Vagina (tissue), 2 donors: ENCODE measurements around the gene BIN2. TPM values are rescaled to one million over a fixed set of nuclear protein-coding genes. Genes with fewer than 3 reads are reported as not detected.

Source experiments
- DNase-seq, 2 donors: peaks; one replicate each; pipeline ENCODE4 v3.0.0-alpha.2; 2017; ENCODE audit errors: extremely low spot score in 2 of 2
- H3K27ac ChIP-seq: fragments of 200-600 bp; sonication (generic); one replicate; pipeline ENCODE4 v1.5.1; 2019
- H3K27me3 ChIP-seq: fragments of 200-600 bp; sonication (generic); one replicate; pipeline ENCODE4 v1.5.1; 2019
- H3K36me3 ChIP-seq, 2 donors: fragments of 200-600 bp; sonication (generic); one replicate each; pipeline ENCODE4 v1.5.1; 2017 to 2019
- H3K4me1 ChIP-seq: fragments of 200-600 bp; sonication (generic); one replicate; pipeline ENCODE4 v1.5.1; 2019
- H3K4me3 ChIP-seq, 2 donors: fragments of 200-600 bp; sonication (generic); 1 replicate in 1 of 2; 2 replicates in 1 of 2; pipeline ENCODE4 v1.5.1; 2016 to 2019
- H3K9me3 ChIP-seq: fragments of 200-600 bp; sonication (generic); one replicate; pipeline ENCODE4 v1.5.1; 2019
- POLR2A ChIP-seq, 2 donors: fragments of 450-650 bp; IDR thresholded peaks; one replicate each; pipeline ENCODE4 v1.6.1; 2017; ENCODE audit warnings: antibody characterized with exemption in 2 of 2, mild to moderate bottlenecking in 2 of 2, moderate library complexity in 2 of 2
- POLR2AphosphoS5 ChIP-seq, 2 donors: sonication (generic); formaldehyde crosslinking; IDR thresholded peaks; one replicate each; pipeline ENCODE4 v1.9.0; 2017; ENCODE audit warnings: antibody characterized with exemption in 2 of 2, mild to moderate bottlenecking in 2 of 2, low read depth in 1 of 2; ENCODE audit not compliant: insufficient read depth in 1 of 2
- intact Hi-C: fragments of 100-400 bp; cut with DNase I; formaldehyde crosslinking; loops from one replicate; pipeline ENCODE4 v1.15.1; 2023
- total RNA-seq: library from RNA; depleted of rRNA; stranded (reverse); fragments of >200 nt; gene quantifications from one replicate; pipeline ENCODE4 v1.2.3, GENCODE V29; 2016
- TF ChIP-seq, protein P1 (sequence below), 3 experiments: fragments of 450-650 bp in 2 of 3; fragments of 200-600 bp in 1 of 3; sonication (generic) in 1 of 3; IDR thresholded peaks; one replicate each; pipeline ENCODE4 v1.5.1; 2017 to 2019; ENCODE audit warnings: antibody characterized with exemption in 3 of 3, mild to moderate bottlenecking in 2 of 3, moderate library complexity in 2 of 3

The BIN2 gene
- total RNA-seq, 1 donor from 2014 or later: 6.4 TPM

DNA sequence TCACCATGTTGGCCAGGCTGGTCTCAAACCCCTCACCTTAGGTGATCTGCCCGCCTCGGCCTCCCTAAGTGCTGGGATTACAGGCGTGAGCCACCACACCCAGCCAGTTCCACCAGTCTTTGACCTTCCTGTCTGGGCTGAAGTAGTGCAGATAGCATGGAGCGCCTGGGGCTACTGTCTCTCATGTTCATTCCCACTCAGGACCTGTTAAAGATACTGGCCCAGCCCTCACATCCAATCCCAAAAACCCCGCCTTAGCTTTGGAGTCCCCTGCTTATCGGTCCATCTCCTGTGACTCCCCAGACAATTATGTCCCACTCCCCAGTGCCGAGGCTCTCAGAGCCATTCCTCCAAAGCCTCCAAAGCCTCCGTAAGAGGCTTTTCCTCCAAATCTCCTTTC lies 34.5 kb upstream of the BIN2 start:
- no peak overlapping the region for H3K27ac ChIP-seq
- TF ChIP-seq, protein P1, sequence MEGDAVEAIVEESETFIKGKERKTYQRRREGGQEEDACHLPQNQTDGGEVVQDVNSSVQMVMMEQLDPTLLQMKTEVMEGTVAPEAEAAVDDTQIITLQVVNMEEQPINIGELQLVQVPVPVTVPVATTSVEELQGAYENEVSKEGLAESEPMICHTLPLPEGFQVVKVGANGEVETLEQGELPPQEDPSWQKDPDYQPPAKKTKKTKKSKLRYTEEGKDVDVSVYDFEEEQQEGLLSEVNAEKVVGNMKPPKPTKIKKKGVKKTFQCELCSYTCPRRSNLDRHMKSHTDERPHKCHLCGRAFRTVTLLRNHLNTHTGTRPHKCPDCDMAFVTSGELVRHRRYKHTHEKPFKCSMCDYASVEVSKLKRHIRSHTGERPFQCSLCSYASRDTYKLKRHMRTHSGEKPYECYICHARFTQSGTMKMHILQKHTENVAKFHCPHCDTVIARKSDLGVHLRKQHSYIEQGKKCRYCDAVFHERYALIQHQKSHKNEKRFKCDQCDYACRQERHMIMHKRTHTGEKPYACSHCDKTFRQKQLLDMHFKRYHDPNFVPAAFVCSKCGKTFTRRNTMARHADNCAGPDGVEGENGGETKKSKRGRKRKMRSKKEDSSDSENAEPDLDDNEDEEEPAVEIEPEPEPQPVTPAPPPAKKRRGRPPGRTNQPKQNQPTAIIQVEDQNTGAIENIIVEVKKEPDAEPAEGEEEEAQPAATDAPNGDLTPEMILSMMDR (IDR thresholded peaks at IDR 0.05): no peak
- no peak for TF ChIP-seq POLR2AphosphoS5 (IDR thresholded peaks at IDR 0.05; ENCODE audit: insufficient read depth in 1 of 2, low read depth in 1 of 2)
- no peak for TF ChIP-seq POLR2A (IDR thresholded peaks at IDR 0.05)
- H3K9me3 ChIP-seq: no peaks in the 10 kb centered on the region
- no peaks in the 10 kb centered on the region for H3K36me3 ChIP-seq
- no peaks in the 10 kb centered on the region for H3K27me3 ChIP-seq
- no peaks in the 10 kb centered on the region for H3K4me1 ChIP-seq
- intact Hi-C loops: no loop called here
- DNase-seq: no peak
- H3K4me3 ChIP-seq: no peak overlapping the region

DNA sequence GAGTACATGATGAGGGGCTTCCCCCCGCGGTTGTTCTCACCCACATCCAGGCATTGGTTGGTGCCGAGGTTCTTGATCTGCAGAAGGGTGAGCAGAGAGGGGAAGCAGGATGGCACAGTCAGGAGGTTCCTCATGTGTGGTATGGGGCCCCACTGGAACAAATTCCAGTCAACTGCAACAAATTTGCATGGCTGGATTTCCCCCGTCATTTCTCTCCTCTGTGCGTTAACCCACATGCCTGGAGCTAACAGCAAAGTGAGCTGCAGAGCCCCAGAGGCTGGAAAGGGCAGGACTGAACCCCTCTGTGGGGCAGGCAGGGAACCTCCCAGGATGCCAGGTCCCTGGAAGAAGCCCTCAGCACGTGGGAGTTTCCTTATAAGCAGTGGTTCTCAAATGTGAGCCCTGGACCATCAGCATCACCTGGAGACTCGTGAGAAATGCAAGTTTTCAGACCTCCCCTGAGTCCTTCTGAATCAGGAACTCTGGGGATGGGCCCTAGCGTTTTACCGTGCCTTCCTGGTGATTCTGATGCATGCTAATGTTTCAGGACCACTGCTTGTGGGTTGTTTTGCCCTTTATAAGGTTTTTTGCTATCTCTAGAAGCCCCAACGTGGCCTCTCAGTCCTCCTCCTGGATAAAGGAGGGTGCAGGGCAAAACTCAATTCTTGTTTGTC lies 33.5 kb upstream of the BIN2 start:
- intact Hi-C loops: no loop called here

DNA sequence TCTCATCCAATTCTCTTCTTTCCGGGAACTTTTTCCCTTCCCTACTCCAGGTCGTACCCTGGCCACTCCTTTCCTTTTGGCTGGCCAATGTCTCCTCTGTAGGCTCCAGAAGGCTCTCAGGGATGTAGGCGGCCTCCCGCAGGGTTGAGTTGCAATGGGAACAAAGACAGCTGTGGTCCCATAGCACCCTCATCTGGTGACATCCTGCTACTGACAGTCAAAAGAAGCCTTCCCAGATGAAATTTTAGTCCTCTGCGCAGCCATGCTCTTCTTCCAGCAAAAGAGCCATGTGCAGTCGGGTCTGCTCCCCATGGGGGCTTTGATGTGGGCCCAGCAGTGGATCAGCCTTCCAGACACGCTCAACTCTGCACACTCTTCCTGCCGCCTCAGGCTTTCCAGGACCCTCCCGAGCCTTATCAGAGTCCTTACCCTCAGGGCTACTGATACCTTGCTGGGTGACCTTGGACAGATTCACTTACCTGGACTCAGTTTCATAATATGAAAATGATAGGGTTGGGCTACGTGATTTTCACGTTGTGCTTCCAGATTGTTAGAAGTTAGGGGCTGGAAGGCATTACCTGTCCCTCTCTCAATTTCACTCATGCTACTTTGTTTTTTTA lies 28.0 kb upstream of the BIN2 start:
- Histone ChIP-seq H3K36me3 (no peaks in the 10 kb centered on the region), H3K9me3 (no peaks in the 10 kb centered on the region), H3K4me3 (no peak overlapping the region), H3K27ac (no peak overlapping the region), H3K27me3 (no peaks in the 10 kb centered on the region), H3K4me1 (peaks cover 2% of the 10 kb centered on the region)
- intact Hi-C loops: no loop called here
- no peak for TF ChIP-seq POLR2A (IDR thresholded peaks at IDR 0.05)
- no peak for TF ChIP-seq POLR2AphosphoS5 (IDR thresholded peaks at IDR 0.05; ENCODE audit: insufficient read depth in 1 of 2, low read depth in 1 of 2)
- TF ChIP-seq, protein P1 (IDR thresholded peaks at IDR 0.05): no peak
- no peak for DNase-seq

More for the DNA sequence above, 33.5 kb upstream of the BIN2 start:
- no peak for TF ChIP-seq POLR2AphosphoS5 (IDR thresholded peaks at IDR 0.05; ENCODE audit: insufficient read depth in 1 of 2, low read depth in 1 of 2)
- H3K27me3 ChIP-seq: no peaks in the 10 kb centered on the region
- no peak overlapping the region for H3K4me3 ChIP-seq
- no peak overlapping the region for H3K27ac ChIP-seq
- no peaks in the 10 kb centered on the region for H3K4me1 ChIP-seq
- H3K9me3 ChIP-seq: no peaks in the 10 kb centered on the region
- no peak for DNase-seq
- no peaks in the 10 kb centered on the region for H3K36me3 ChIP-seq

DNA sequence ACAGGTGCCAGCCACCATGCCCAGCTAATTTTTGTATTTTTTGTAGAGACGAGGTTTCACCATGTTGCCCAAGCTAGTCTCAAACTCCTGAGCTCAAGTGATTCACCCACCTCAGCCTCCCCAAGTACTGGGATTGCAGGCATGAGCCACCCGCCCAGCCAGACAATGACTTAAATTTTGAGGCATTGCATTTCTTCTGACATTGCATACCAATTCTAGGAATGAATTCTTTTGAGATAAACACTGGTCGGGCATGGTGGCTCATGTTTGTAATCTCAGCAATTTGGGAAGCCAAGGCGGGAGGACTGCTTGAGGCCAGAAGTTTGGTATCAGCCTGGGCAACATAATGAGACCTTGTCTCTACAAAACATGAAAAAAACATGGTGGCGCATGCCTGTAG lies 25.1 kb upstream of the BIN2 start:
- DNase-seq: no peak
- H3K27ac ChIP-seq: no peak overlapping the region
- H3K27me3 ChIP-seq: no peaks in the 10 kb centered on the region
- no peaks in the 10 kb centered on the region for H3K36me3 ChIP-seq
- H3K9me3 ChIP-seq: no peaks in the 10 kb centered on the region
- intact Hi-C loops: loop anchor here (10.0 kb wide), 2 partner anchors 74 to 524 kb away; partner anchors contain the start of gene SMAGP
- no peak overlapping the region for H3K4me3 ChIP-seq
- peaks cover 10% of the 10 kb centered on the region for H3K4me1 ChIP-seq
- TF ChIP-seq POLR2A (IDR thresholded peaks at IDR 0.05) (no peak), POLR2AphosphoS5 (IDR thresholded peaks at IDR 0.05; ENCODE audit: insufficient read depth in 1 of 2, low read depth in 1 of 2) (no peak)
- TF ChIP-seq, protein P1 (IDR thresholded peaks at IDR 0.05): no peak

DNA sequence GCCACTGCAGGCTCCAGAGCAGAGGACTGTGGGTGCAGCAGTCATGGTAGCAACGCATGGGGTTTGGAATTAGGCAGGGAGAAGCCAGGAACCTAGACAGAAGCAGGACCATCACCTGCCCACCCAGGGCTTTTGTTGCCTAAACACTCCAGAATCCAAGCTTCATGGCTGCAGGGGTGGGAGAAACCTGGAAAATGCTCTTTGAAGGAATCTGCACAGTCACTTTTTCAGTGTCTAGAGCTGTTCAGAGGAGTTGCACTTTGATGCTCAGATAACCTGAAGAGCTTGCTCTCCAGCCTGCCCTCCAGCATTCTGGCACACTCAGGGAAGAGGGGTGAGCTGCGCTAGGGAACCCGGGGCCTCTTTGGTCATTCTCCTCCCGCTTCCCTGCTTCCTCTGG lies 24.1 kb upstream of the BIN2 start:
- intact Hi-C loops: loop anchor here (10.0 kb wide), 2 partner anchors 73 to 523 kb away; partner anchors contain the start of gene SMAGP

More for the DNA sequence above, 24.1 kb upstream of the BIN2 start:
- H3K36me3 ChIP-seq: no peaks in the 10 kb centered on the region
- TF ChIP-seq POLR2AphosphoS5 (IDR thresholded peaks at IDR 0.05; ENCODE audit: insufficient read depth in 1 of 2, low read depth in 1 of 2) (no peak), POLR2A (IDR thresholded peaks at IDR 0.05) (no peak)
- TF ChIP-seq, protein P1 (IDR thresholded peaks at IDR 0.05): no peak
- no peaks in the 10 kb centered on the region for H3K9me3 ChIP-seq
- H3K4me1 ChIP-seq: peaks cover 10% of the 10 kb centered on the region
- H3K27me3 ChIP-seq: no peaks in the 10 kb centered on the region
- no peak for DNase-seq
- H3K27ac ChIP-seq: no peak overlapping the region
- H3K4me3 ChIP-seq: no peak overlapping the region
